HG03342 (cell line): ENCODE measurements around the gene FBXL2.

Experiments used
- ATAC-seq: cut with Tn5 transposase; IDR thresholded peaks from one replicate; pipeline ENCODE4 v1.9.1; 2021; ENCODE audit warnings: mild to moderate bottlenecking, moderate library complexity; ENCODE audit not compliant: unreplicated experiment

FBXL2 gene

GRCh38 chr3:33277193-33277882 lies at the start of gene FBXL2:
Gene FBXL2 (plus strand): TSS chr3:33277442. CDS start chr3:33277513, 71 bp downstream.
- peak; percentile 79 for ATAC-seq

- no peak for ATAC-seq
Measured at GRCh38 chr3:33229066-33229465, 48.2 kb upstream of the FBXL2 start.

- no peak for ATAC-seq
Measured at GRCh38 chr3:33229947-33230346, 47.3 kb upstream of the FBXL2 start.

GRCh38 chr3:33231756-33232465 lies 45.3 kb upstream of the FBXL2 start:
- no peak for ATAC-seq

GRCh38 chr3:33233884-33234283 lies 43.4 kb upstream of the FBXL2 start:
- ATAC-seq, result no peak

- ATAC-seq, result no peak
Measured at GRCh38 chr3:33236005-33236404, 41.2 kb upstream of the FBXL2 start.

- ATAC-seq, result no peak
Measured at GRCh38 chr3:33237439-33237838, 39.8 kb upstream of the FBXL2 start.

- ATAC-seq, result no peak
Measured at GRCh38 chr3:33238923-33239322, 38.3 kb upstream of the FBXL2 start.

- ATAC-seq, result no peak
Measured at GRCh38 chr3:33240261-33240660, 37.0 kb upstream of the FBXL2 start.

- ATAC-seq, result no peak
Measured at GRCh38 chr3:33246786-33247185, 30.5 kb upstream of the FBXL2 start.

- ATAC-seq, result no peak
Measured at GRCh38 chr3:33250712-33251111, 26.5 kb upstream of the FBXL2 start.

- no peak for ATAC-seq
Measured at GRCh38 chr3:33256249-33256648, 21.0 kb upstream of the FBXL2 start.

- ATAC-seq, result no peak
Measured at GRCh38 chr3:33260104-33260503, 17.1 kb upstream of the FBXL2 start.

GRCh38 chr3:33269385-33269784 lies 7.9 kb upstream of the FBXL2 start:
- no peak for ATAC-seq

- no peak for ATAC-seq
Measured at GRCh38 chr3:33271324-33271723, 5.9 kb upstream of the FBXL2 start.

- no peak for ATAC-seq
Measured at GRCh38 chr3:33273628-33274027, 3.6 kb upstream of the FBXL2 start.

- ATAC-seq, result no peak
Measured at GRCh38 chr3:33278163-33278562, 921 bp downstream of the FBXL2 start.

- no peak for ATAC-seq
Measured at GRCh38 chr3:33287672-33288282, 10.5 kb downstream of the FBXL2 start.

- ATAC-seq, result no peak
Measured at GRCh38 chr3:33299395-33300081, 22.3 kb downstream of the FBXL2 start.

- ATAC-seq, result no peak
Measured at GRCh38 chr3:33312361-33312760, 35.1 kb downstream of the FBXL2 start.

- no peak for ATAC-seq
Measured at GRCh38 chr3:33313331-33313730, 36.1 kb downstream of the FBXL2 start.

- ATAC-seq, result no peak
Measured at GRCh38 chr3:33314993-33315392, 37.8 kb downstream of the FBXL2 start.
